Measurements from ENCODE around the gene PDZRN4. TPM values are rescaled to one million over a fixed set of nuclear protein-coding genes. Genes with fewer than 3 reads are reported as not detected.

PDZRN4 gene
- total and polyA plus RNA-seq, 2 of the 4 experiments (the other 2 are of a cell fraction): not detected

DNA sequence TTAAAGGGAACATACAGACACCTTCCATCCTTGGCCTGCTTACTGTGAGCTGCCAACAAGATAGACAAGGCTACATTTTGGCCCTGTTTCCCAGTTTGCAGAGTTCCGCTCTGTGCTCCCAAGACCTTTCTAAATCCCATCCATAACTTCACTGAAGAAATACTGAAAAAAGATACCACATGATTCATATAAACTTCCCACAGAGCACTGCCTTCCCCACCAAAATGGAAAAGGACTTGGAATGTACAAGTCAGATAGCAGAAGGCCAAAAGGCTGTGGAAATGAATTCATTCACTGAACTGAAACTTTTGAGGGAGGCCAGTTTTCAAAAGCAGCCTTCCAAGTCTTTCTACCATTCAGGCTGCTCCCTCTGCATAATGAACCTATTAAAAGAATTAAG is 29.6 kb downstream of the PDZRN4 start:
- Histone ChIP-seq H3K18ac (ENCODE audit: low read depth, low read length) (no peak overlapping the region), H3K27me3 (ENCODE audit: control insufficient read depth, insufficient read depth, low read length) (no peaks in the 10 kb centered on the region), H3K4me3 (ENCODE audit: insufficient read depth, low read depth, low read length) (no peak overlapping the region), H3K9me1 (ENCODE audit: insufficient read depth, low read length) (no peaks in the 10 kb centered on the region), H2AK9ac (replicated peaks; ENCODE audit: low read depth, low read length, poor library complexity) (no peak overlapping the region), H2AK5ac (ENCODE audit: low read depth, low read length) (no peak overlapping the region), H2BK15ac (ENCODE audit: low read depth, low read length) (no peak overlapping the region), H3K36me3 (ENCODE audit: control insufficient read depth, insufficient read depth, low read length) (no peaks in the 10 kb centered on the region), H3K23ac (ENCODE audit: low read depth, low read length) (no peak overlapping the region), H3K14ac (replicated peaks; ENCODE audit: low read depth, low read length) (no peak overlapping the region), H3K9ac (ENCODE audit: low read depth, low read length) (no peak overlapping the region), H3K56ac (ENCODE audit: extremely low read depth, insufficient read depth, low read length) (no peak overlapping the region), H3K79me1 (ENCODE audit: low read depth in 1 of 2, low read length in 2 of 2) (no peaks in the 10 kb centered on the region), H2BK5ac (ENCODE audit: low read depth, low read length, poor library complexity, severe bottlenecking) (no peak overlapping the region), H4K8ac (ENCODE audit: low read depth in 2 of 2, low read length in 2 of 2) (no peak overlapping the region), H3K4me1 (ENCODE audit: control insufficient read depth, insufficient read depth, low read length) (no peaks in the 10 kb centered on the region), H3K9me3 (ENCODE audit: control insufficient read depth, insufficient read depth, low read length) (no peaks in the 10 kb centered on the region), H2AFZ (replicated peaks; ENCODE audit: low read length, poor library complexity) (no peak overlapping the region), H2BK120ac (ENCODE audit: low read depth, low read length) (no peak overlapping the region), H4K20me1 (ENCODE audit: insufficient read depth, low read length) (no peaks in the 10 kb centered on the region), H3K27ac (ENCODE audit: insufficient read depth, low read length) (no peak overlapping the region), H2BK20ac (ENCODE audit: low read depth, low read length) (no peak overlapping the region), H3K4ac (ENCODE audit: low read depth, low read length) (no peak overlapping the region), H4K91ac (ENCODE audit: insufficient read depth, low read depth, low read length) (no peak overlapping the region), H4K5ac (ENCODE audit: low read depth, low read length) (no peak overlapping the region), H3K4me2 (ENCODE audit: low read depth, low read length) (no peak overlapping the region)
- dilution Hi-C loops (cut with HindIII; ENCODE audit: low sequenced_read_pairs, unreplicated experiment): no loop called here
- TF ChIP-seq FOS (IDR thresholded peaks at IDR 0.05; ENCODE audit: low read depth, low read length) (no peak), MAZ (IDR thresholded peaks at IDR 0.05; ENCODE audit: borderline replicate concordance, low read depth, low read length) (no peak), CEBPB (IDR thresholded peaks at IDR 0.05; ENCODE audit: low read depth, low read length) (no peak), NFE2L2 (IDR thresholded peaks at IDR 0.05; ENCODE audit: low read depth, low read length) (no peak), BHLHE40 (IDR thresholded peaks at IDR 0.05; ENCODE audit: low read depth, low read length) (no peak), CHD1 (IDR thresholded peaks at IDR 0.05; ENCODE audit: low read depth, low read length) (no peak), MAFK (IDR thresholded peaks at IDR 0.05; ENCODE audit: low read depth, low read length) (no peak), RFX5 (IDR thresholded peaks at IDR 0.05; ENCODE audit: low read depth, low read length) (no peak), SMC3 (IDR thresholded peaks at IDR 0.05; ENCODE audit: low read depth, low read length) (no peak), POLR2A (IDR thresholded peaks at IDR 0.05; ENCODE audit: low read depth, low read length) (no peak)
- TF ChIP-seq, protein P1, sequence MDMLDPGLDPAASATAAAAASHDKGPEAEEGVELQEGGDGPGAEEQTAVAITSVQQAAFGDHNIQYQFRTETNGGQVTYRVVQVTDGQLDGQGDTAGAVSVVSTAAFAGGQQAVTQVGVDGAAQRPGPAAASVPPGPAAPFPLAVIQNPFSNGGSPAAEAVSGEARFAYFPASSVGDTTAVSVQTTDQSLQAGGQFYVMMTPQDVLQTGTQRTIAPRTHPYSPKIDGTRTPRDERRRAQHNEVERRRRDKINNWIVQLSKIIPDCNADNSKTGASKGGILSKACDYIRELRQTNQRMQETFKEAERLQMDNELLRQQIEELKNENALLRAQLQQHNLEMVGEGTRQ (IDR thresholded peaks at IDR 0.05; ENCODE audit: low read depth, low read length): no peak
- TF ChIP-seq, protein P2, sequence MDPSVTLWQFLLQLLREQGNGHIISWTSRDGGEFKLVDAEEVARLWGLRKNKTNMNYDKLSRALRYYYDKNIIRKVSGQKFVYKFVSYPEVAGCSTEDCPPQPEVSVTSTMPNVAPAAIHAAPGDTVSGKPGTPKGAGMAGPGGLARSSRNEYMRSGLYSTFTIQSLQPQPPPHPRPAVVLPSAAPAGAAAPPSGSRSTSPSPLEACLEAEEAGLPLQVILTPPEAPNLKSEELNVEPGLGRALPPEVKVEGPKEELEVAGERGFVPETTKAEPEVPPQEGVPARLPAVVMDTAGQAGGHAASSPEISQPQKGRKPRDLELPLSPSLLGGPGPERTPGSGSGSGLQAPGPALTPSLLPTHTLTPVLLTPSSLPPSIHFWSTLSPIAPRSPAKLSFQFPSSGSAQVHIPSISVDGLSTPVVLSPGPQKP (IDR thresholded peaks at IDR 0.05; ENCODE audit: borderline replicate concordance, low read depth, low read length): no peak
- ATAC-seq (ENCODE audit: low read depth): no peak
- POLR2A ChIA-PET (ENCODE audit: unreplicated experiment): no interaction called here
- CTCF ChIA-PET: no interaction called here
- in situ Hi-C loops (cut with MboI; ENCODE audit: low sequenced_read_pairs): no loop called here
- BruUV-seq (replicated peaks): no TSS peak
- intact Hi-C loops (cut with micrococcal nuclease): no loop called here
- WGBS, 2 experiments (ENCODE audit: extremely low coverage in 2 of 2, insufficient read length in 1 of 2): no CpG with 5 or more reads among the region's 1 CpG
- no peak for DNase-seq

Measured in IMR-90 (cell line).